Large intestine (tissue), 1 donor: ENCODE measurements around the gene SPATA31D1. TPM values are rescaled to one million over a fixed set of nuclear protein-coding genes. Genes with fewer than 3 reads are reported as not detected.

Source experiments
- polyA plus RNA-seq: library from polyadenylated mRNA; unstranded; fragments of 120-200 nt; gene quantifications from one replicate; pipeline ENCODE4 v1.2.1, GENCODE V29; 2013

SPATA31D1 gene
- polyA plus RNA-seq, 1 donor: not detected

Other genes with a start within 250 kb of the SPATA31D1 start
- gene SPATA31D4, start 60.3 kb upstream of the SPATA31D1 start, polyA plus RNA-seq: not detected
- not detected for gene SPATA31D3, start 45.3 kb upstream of the SPATA31D1 start, polyA plus RNA-seq